ENCODE measurements around the gene TCF12. TPM values are rescaled to one million over a fixed set of nuclear protein-coding genes. Genes with fewer than 3 reads are reported as not detected.
A peak's percentile ranks its signal among the peaks of the same experiment; 100 is the strongest.

The TCF12 gene
- total RNA-seq, 1 experiment from 2014 or later: 76.7 TPM

- no peak for TF ChIP-seq CTCF (conservative IDR thresholded peaks at IDR 0.05)
Measured at GRCh38 chr15:57089815-57090495, 171.5 kb downstream of the TCF12 start.

More at GRCh38 chr15:57089815-57090495, 171.5 kb downstream of the TCF12 start:
- peaks cover 0 to 2% (median 0%) of the 10 kb centered on the region in 3 experiments; a peak in 1 of 7 replicates for H3K36me3 Mint-ChIP-seq (ENCODE audit: insufficient read depth in 1 of 3, low read depth in 3 of 3)
- Histone ChIP-seq H2AFZ (ENCODE audit: low read length) (no peak overlapping the region), H2BK5ac (ENCODE audit: insufficient read length, low read length) (no peak overlapping the region), H3K4me1 (ENCODE audit: insufficient read depth, low read length) (peaks cover 4% of the 10 kb centered on the region; the same call in 1 of the 2 replicates), H3K23me2 (ENCODE audit: insufficient read length, low read depth, low read length, poor library complexity, severe bottlenecking) (no peaks in the 10 kb centered on the region), H3K4ac (ENCODE audit: low read depth, low read length) (no peak overlapping the region), H4K20me1 (ENCODE audit: control insufficient read depth, insufficient read depth, insufficient read length) (no peaks in the 10 kb centered on the region), H4K5ac (ENCODE audit: insufficient read length, low read depth, low read length) (no peak overlapping the region), H3K4me2 (ENCODE audit: insufficient read depth, insufficient read length, low read length) (no peak overlapping the region), H2BK15ac (ENCODE audit: low read depth, low read length) (no peak overlapping the region), H2BK12ac (ENCODE audit: insufficient read length, low read depth, low read length) (no peak overlapping the region), H2AK5ac (ENCODE audit: insufficient read length, low read length) (no peak overlapping the region), H3K18ac (ENCODE audit: insufficient read length, low read depth, low read length) (no peak overlapping the region), H3K27ac (ENCODE audit: insufficient read length, low read depth, low read length) (no peak overlapping the region), H3T11ph (ENCODE audit: low read length) (no peak overlapping the region), H3K9ac (ENCODE audit: extremely low read depth, insufficient read length, low read length) (no peak overlapping the region), H2BK20ac (ENCODE audit: low read depth, low read length, poor library complexity, severe bottlenecking) (no peak overlapping the region), H3K23ac (ENCODE audit: insufficient read length, low read depth, low read length) (no peak overlapping the region), H4K8ac (replicated peaks; ENCODE audit: insufficient read length, low read depth, low read length) (no peak overlapping the region), H3K9me3 (ENCODE audit: control insufficient read depth, low read depth, low read length) (no peaks in the 10 kb centered on the region), H3K14ac (ENCODE audit: insufficient read depth, low read length) (no peak overlapping the region), H2BK120ac (ENCODE audit: low read depth, low read length, poor library complexity, severe bottlenecking) (no peak overlapping the region), H3K79me1 (ENCODE audit: insufficient read depth, low read depth, low read length, poor library complexity, severe bottlenecking) (no peaks in the 10 kb centered on the region), H3K56ac (ENCODE audit: insufficient read length, low read depth, low read length) (no peak overlapping the region), H4K91ac (ENCODE audit: insufficient read length, low read depth, low read length) (no peak overlapping the region), H3K79me2 (ENCODE audit: insufficient read depth, low read length) (no peaks in the 10 kb centered on the region; the same call in 1 of the 2 replicates), H3K27me3 (ENCODE audit: insufficient read depth, low read length) (no peaks in the 10 kb centered on the region)
- H3K4me3 Mint-ChIP-seq: no peak overlapping the region
- peaks cover 15 to 24% of the 10 kb centered on the region in 2 experiments for H3K4me1 Mint-ChIP-seq
- WGBS (ENCODE audit: extremely low coverage, insufficient read length, low lambda C conversion rate): no CpG with 5 or more reads among the region's 6 CpGs
- H3K27me3 Mint-ChIP-seq (ENCODE audit: low read depth): no peaks in the 10 kb centered on the region
- no peaks in the 10 kb centered on the region for H3K9me3 Mint-ChIP-seq
- H3K27ac Mint-ChIP-seq: peak overlapping the region in 1 of 3 experiments; percentile 29; a peak in 1 of 7 replicates
- no peak for DNase-seq

Data from H9 (cell line).